Measurements from ENCODE around the gene MBD6.

DNA sequence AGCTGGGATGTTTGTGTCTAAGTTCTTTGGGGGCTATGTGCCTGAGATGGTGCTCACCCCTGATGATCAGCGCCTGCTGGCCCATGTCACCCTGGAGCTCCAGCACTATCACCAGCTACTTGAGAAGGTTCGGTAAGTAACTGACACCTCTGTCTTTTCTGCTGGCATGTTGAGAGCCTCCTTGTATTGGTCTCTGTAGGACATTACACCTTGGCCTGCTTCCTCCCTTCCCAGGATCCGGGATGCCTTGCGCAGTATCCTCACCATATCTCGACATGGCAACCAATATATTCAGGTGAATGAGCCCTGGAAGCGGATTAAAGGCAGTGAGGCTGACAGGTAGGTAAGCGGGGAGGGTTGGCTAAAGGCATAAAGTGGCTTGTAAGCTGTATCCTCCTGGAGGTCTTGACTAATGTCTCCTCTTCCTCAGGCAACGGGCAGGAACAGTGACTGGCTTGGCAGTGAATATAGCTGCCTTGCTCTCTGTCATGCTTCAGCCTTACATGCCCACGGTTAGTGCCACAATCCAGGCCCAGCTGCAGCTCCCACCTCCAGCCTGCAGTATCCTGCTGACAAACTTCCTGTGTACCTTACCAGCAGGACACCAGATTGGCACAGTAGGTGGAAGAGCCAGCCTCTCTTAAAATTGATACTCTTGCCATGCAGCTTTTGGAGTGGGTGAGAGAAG is 7.8 kb upstream of the MBD6 start:
- TF ChIP-seq ZNF274 (IDR thresholded peaks at IDR 0.05; ENCODE audit: low read depth, low read length) (no peak), YY1 (IDR thresholded peaks at IDR 0.05; ENCODE audit: insufficient read depth, insufficient read length) (no peak), SUZ12 (IDR thresholded peaks at IDR 0.05; ENCODE audit: extremely low read depth, insufficient read depth, insufficient read length) (no peak)
